GM12874 (cell line): ENCODE results near the gene TRIM29.

Experiments
- CTCF ChIP-seq: IDR thresholded peaks from 2 replicates; pipeline ENCODE4 v1.5.1; 2011; ENCODE audit warnings: low read depth, mild to moderate bottlenecking, control low read depth, low read length, moderate library complexity; ENCODE audit not compliant: insufficient read depth

Gene TRIM29

GRCh38 chr11:120139316-120140069 is 1.6 kb upstream of the TRIM29 start:
- no peak for TF ChIP-seq CTCF

GRCh38 chr11:120137187-120137610 is 714 bp downstream of the TRIM29 start:
- TF ChIP-seq CTCF, result no peak

GRCh38 chr11:120136356-120136755 is 1.6 kb downstream of the TRIM29 start:
- no peak for TF ChIP-seq CTCF

GRCh38 chr11:120135838-120136237 is 2.1 kb downstream of the TRIM29 start:
- TF ChIP-seq CTCF, result no peak

- no peak for TF ChIP-seq CTCF
These were observed 3.0 kb downstream of the TRIM29 start for GRCh38 chr11:120134931-120135228.

- no peak for TF ChIP-seq CTCF
These were observed 3.6 kb downstream of the TRIM29 start for GRCh38 chr11:120134106-120134930.

- no peak for TF ChIP-seq CTCF
These were observed 4.5 kb downstream of the TRIM29 start for GRCh38 chr11:120133216-120134105.
